IMR-90 (cell line): ENCODE measurements around the gene IFT43. TPM values are rescaled to one million over a fixed set of nuclear protein-coding genes. Genes with fewer than 3 reads are reported as not detected.

Source experiments
- ATAC-seq: fragments of 200-7000 bp; cut with Tn5 transposase; 2 replicates; pipeline ENCODE4 v1.9.1; 2020; ENCODE audit warnings: low read depth, mild to moderate bottlenecking, moderate library complexity
- BruUV-seq: library from RNA; stranded (reverse); fragments of 400-500 nt; replicated peaks from 2 replicates; lab custom pipeline; 2021; lab: Mats Ljungman, UMichigan
- CTCF ChIA-PET: fragments of 300-600 bp; formaldehyde crosslinking; extraction: SDS; loops from one replicate; lab custom pipeline; 2021; ENCODE audit warnings: antibody characterized with exemption; lab: Yijun Ruan, JAX
- POLR2A ChIA-PET: fragments of 300-600 bp; sonication (Branson Sonifier 250); formaldehyde crosslinking; loops from one replicate; lab custom pipeline; 2022; ENCODE audit warnings: antibody characterized with exemption; ENCODE audit not compliant: unreplicated experiment; lab: Charles Lee
- DNase-seq: peaks from one replicate; pipeline ENCODE4 v3.0.0; 2013
- H2AFZ ChIP-seq: replicated peaks from 2 replicates; pipeline ENCODE3; 2013; ENCODE audit warnings: low read length, mild to moderate bottlenecking; ENCODE audit not compliant: poor library complexity
- H2AK5ac ChIP-seq: 2 replicates; pipeline ENCODE4 v1.6.1; 2013; ENCODE audit warnings: low read depth, low read length, inconsistent platforms
- H2AK9ac ChIP-seq: replicated peaks from 2 replicates; pipeline ENCODE3; 2013; ENCODE audit warnings: mild to moderate bottlenecking, low read depth, low read length, moderate library complexity; ENCODE audit not compliant: poor library complexity
- H2BK120ac ChIP-seq: 2 replicates; pipeline ENCODE4 v1.6.1; 2013; ENCODE audit warnings: low read depth, low read length, inconsistent platforms
- H2BK15ac ChIP-seq: 3 replicates; pipeline ENCODE4 v1.6.1; 2013; ENCODE audit warnings: low read depth, low read length, inconsistent platforms
- H2BK20ac ChIP-seq: 2 replicates; pipeline ENCODE4 v1.6.1; 2013; ENCODE audit warnings: low read depth, mild to moderate bottlenecking, inconsistent platforms, low read length, moderate library complexity
- H2BK5ac ChIP-seq: 2 replicates; pipeline ENCODE4 v1.6.1; 2013; ENCODE audit warnings: mild to moderate bottlenecking, low read depth, low read length, inconsistent platforms; ENCODE audit not compliant: poor library complexity, severe bottlenecking
- H3K14ac ChIP-seq: replicated peaks from 2 replicates; pipeline ENCODE4 v1.6.1; 2013; ENCODE audit warnings: low read depth, low read length, inconsistent platforms
- H3K18ac ChIP-seq: 2 replicates; pipeline ENCODE4 v1.6.1; 2013; ENCODE audit warnings: low read depth, low read length, control low read depth
- H3K23ac ChIP-seq: 2 replicates; pipeline ENCODE4 v1.6.1; 2013; ENCODE audit warnings: low read depth, low read length, inconsistent platforms
- H3K27ac ChIP-seq: 2 replicates; pipeline ENCODE4 v1.5.1; 2013; ENCODE audit warnings: mild to moderate bottlenecking, control low read depth, low read length; ENCODE audit not compliant: insufficient read depth
- H3K27me3 ChIP-seq: 2 replicates; pipeline ENCODE4 v1.6.1; 2013; ENCODE audit warnings: low read length; ENCODE audit not compliant: control insufficient read depth, insufficient read depth
- H3K36me3 ChIP-seq: 2 replicates; pipeline ENCODE4 v1.6.1; 2013; ENCODE audit warnings: low read length, mixed read lengths; ENCODE audit not compliant: control insufficient read depth, insufficient read depth
- H3K4ac ChIP-seq: 2 replicates; pipeline ENCODE4 v1.6.1; 2013; ENCODE audit warnings: low read depth, low read length, inconsistent platforms
- H3K4me1 ChIP-seq: 2 replicates; pipeline ENCODE4 v1.6.1; 2013; ENCODE audit warnings: low read length, mixed read lengths; ENCODE audit not compliant: control insufficient read depth, insufficient read depth
- H3K4me2 ChIP-seq: 2 replicates; pipeline ENCODE4 v1.6.1; 2013; ENCODE audit warnings: low read depth, mild to moderate bottlenecking, control low read depth, low read length, moderate library complexity
- H3K4me3 ChIP-seq: 2 replicates; pipeline ENCODE4 v1.5.1; 2013; ENCODE audit warnings: low read depth, mild to moderate bottlenecking, control low read depth, low read length, moderate library complexity; ENCODE audit not compliant: insufficient read depth
- H3K56ac ChIP-seq: 2 replicates; pipeline ENCODE4 v1.6.1; 2013; ENCODE audit warnings: low read length, inconsistent platforms; ENCODE audit not compliant: insufficient read depth; ENCODE audit errors: extremely low read depth
- H3K79me1 ChIP-seq, 2 experiments: 2 replicates each; pipeline ENCODE4 v1.6.1; 2013; ENCODE audit warnings: low read length in 2 of 2, inconsistent platforms in 1 of 2, low read depth in 1 of 2
- H3K9ac ChIP-seq: 2 replicates; pipeline ENCODE4 v1.6.1; 2013; ENCODE audit warnings: low read depth, low read length, control low read depth
- H3K9me1 ChIP-seq: 2 replicates; pipeline ENCODE4 v1.6.1; 2013; ENCODE audit warnings: low read length, inconsistent platforms; ENCODE audit not compliant: insufficient read depth
- H3K9me3 ChIP-seq: 2 replicates; pipeline ENCODE4 v1.6.1; 2013; ENCODE audit warnings: low read length; ENCODE audit not compliant: control insufficient read depth, insufficient read depth
- H4K20me1 ChIP-seq: 2 replicates; pipeline ENCODE4 v1.6.1; 2013; ENCODE audit warnings: low read length, inconsistent platforms; ENCODE audit not compliant: insufficient read depth
- H4K5ac ChIP-seq: 2 replicates; pipeline ENCODE4 v1.6.1; 2013; ENCODE audit warnings: mild to moderate bottlenecking, low read depth, low read length, control low read depth
- H4K8ac ChIP-seq, 2 experiments: 2 replicates each; pipeline ENCODE4 v1.6.1; 2013; ENCODE audit warnings: low read depth in 2 of 2, low read length in 2 of 2, control low read depth in 1 of 2, inconsistent platforms in 1 of 2
- H4K91ac ChIP-seq: 2 replicates; pipeline ENCODE4 v1.6.1; 2013; ENCODE audit warnings: low read depth, low read length, inconsistent platforms; ENCODE audit not compliant: insufficient read depth
- CEBPB ChIP-seq: IDR thresholded peaks from 2 replicates; pipeline ENCODE4 v1.6.1; 2012; ENCODE audit warnings: low read depth, low read length, improper control_type of control experiment
- CHD1 ChIP-seq: IDR thresholded peaks from 2 replicates; pipeline ENCODE4 v1.6.1; 2012; ENCODE audit warnings: low read depth, low read length, improper control_type of control experiment
- FOS ChIP-seq: fragments of 150-350 bp; IDR thresholded peaks from 2 replicates; pipeline ENCODE4 v1.6.1; 2016; ENCODE audit warnings: low read depth, low read length
- MAZ ChIP-seq: IDR thresholded peaks from 2 replicates; pipeline ENCODE4 v1.6.1; 2012; ENCODE audit warnings: low read depth, mild to moderate bottlenecking, low read length, improper control_type of control experiment, moderate library complexity, borderline replicate concordance
- NFE2L2 ChIP-seq: fragments of 150-350 bp; IDR thresholded peaks from 2 replicates; pipeline ENCODE4 v1.6.1; 2016; ENCODE audit warnings: low read depth, mild to moderate bottlenecking, low read length
- RAD21 ChIP-seq: IDR thresholded peaks from 2 replicates; pipeline ENCODE4 v1.6.1; 2012; ENCODE audit warnings: low read length, improper control_type of control experiment
- RCOR1 ChIP-seq: IDR thresholded peaks from 2 replicates; pipeline ENCODE4 v1.6.1; 2012; ENCODE audit warnings: mild to moderate bottlenecking, low read length, improper control_type of control experiment; ENCODE audit not compliant: insufficient replicate concordance
- SMC3 ChIP-seq: fragments of 150-350 bp; IDR thresholded peaks from 2 replicates; pipeline ENCODE4 v1.6.1; 2016; ENCODE audit warnings: low read depth, mild to moderate bottlenecking, antibody characterized with exemption, low read length, moderate library complexity
- WGBS, 2 experiments: methylation state at CpG; one replicate each; pipeline versions ENCODE4 v1.1.5 to v1.1.7; 2013; ENCODE audit warnings: missing lambda C conversion rate in 2 of 2; ENCODE audit not compliant: insufficient read length in 1 of 2; ENCODE audit errors: extremely low coverage in 2 of 2; 5-methylcytosine and 5-hydroxymethylcytosine counted together
- dilution Hi-C: fragments of 300-500 bp; cut with HindIII; formaldehyde crosslinking; loops from one replicate; pipeline ENCODE4 v1.14.3; 2018; ENCODE audit warnings: low sequenced_read_pairs; ENCODE audit not compliant: unreplicated experiment
- in situ Hi-C: fragments of 300-500 bp; cut with MboI; formaldehyde crosslinking; loops from 3 replicates; pipeline ENCODE4 v1.14.3; 2019; ENCODE audit warnings: low sequenced_read_pairs, inconsistent platforms, mixed read lengths
- intact Hi-C: fragments of 100-400 bp; cut with micrococcal nuclease; formaldehyde crosslinking; loops from 2 replicates; pipeline ENCODE4 v1.10.0; 2022
- polyA plus RNA-seq, 3 experiments: library from polyadenylated mRNA; depleted of rRNA; stranded (reverse); fragments of >200 nt; gene quantifications; 2 replicates each; pipeline ENCODE4 v1.2.3, GENCODE V29; 2012; ENCODE audit warnings: low replicate concordance in 1 of 3
- total RNA-seq: library from RNA; depleted of rRNA; stranded (reverse); fragments of >200 nt; gene quantifications from 2 replicates; pipeline ENCODE4 v1.2.3, GENCODE V29; 2012
- TF ChIP-seq, protein P1 (sequence below): fragments of 150-350 bp; IDR thresholded peaks from 2 replicates; pipeline ENCODE4 v1.6.1; 2016; ENCODE audit warnings: low read depth, mild to moderate bottlenecking, low read length, moderate library complexity, borderline replicate concordance
- TF ChIP-seq, protein P2 (sequence below): fragments of 150-350 bp; IDR thresholded peaks from 2 replicates; pipeline ENCODE4 v1.6.1; 2017; ENCODE audit warnings: mild to moderate bottlenecking, antibody characterized with exemption, low read length, low read depth
- TF ChIP-seq, protein P3 (sequence below): conservative IDR thresholded peaks from 2 replicates; pipeline ENCODE4 v1.5.1; 2012; ENCODE audit warnings: mild to moderate bottlenecking, low read depth, low read length, improper control_type of control experiment

The IFT43 gene
- total and polyA plus RNA-seq, 2 of the 4 experiments (the other 2 are of a cell fraction): 41.4 to 43.2 TPM

DNA sequence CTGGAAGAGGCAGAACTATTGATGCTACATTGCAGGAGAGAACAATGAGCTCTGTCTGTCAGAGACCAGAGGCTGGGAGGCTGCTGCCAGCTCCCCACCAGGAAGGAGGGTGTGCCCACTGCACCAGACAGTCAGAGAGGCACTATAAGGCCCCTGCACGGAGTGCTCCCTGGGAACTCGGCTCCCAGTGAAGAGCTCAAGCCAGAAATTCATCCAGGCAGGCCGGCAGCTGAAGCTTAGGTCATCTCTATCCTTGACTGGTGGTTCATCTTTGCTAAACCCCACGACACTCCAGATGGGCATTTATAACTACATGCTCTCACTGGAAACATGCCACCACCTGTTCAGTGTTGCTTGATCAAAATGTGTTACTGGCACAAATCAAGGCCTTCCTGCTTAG is 101.1 kb downstream of the IFT43 start:
- Histone ChIP-seq H4K20me1 (no peaks in the 10 kb centered on the region), H3K4ac (no peak overlapping the region), H3K4me1 (peaks cover 2% of the 10 kb centered on the region; the same call in 1 of the 2 replicates), H3K56ac (no peak overlapping the region), H2AK9ac (no peak overlapping the region), H3K9me1 (no peaks in the 10 kb centered on the region), H3K79me1 (no peaks in the 10 kb centered on the region), H3K36me3 (peaks cover 5% of the 10 kb centered on the region; the same call in 1 of the 2 replicates), H2AFZ (no peak overlapping the region), H3K9ac (no peak overlapping the region), H3K14ac (no peak overlapping the region), H2BK120ac (no peak overlapping the region), H3K4me2 (no peak overlapping the region), H3K4me3 (no peak overlapping the region), H2BK20ac (no peak overlapping the region), H2BK15ac (no peak overlapping the region), H3K18ac (no peak overlapping the region), H4K5ac (no peak overlapping the region), H4K8ac (no peak overlapping the region), H3K23ac (no peak overlapping the region; the same call in 1 of the 2 replicates), H3K27me3 (peaks cover 23% of the 10 kb centered on the region), H3K9me3 (no peaks in the 10 kb centered on the region), H3K27ac (no peak overlapping the region), H2AK5ac (no peak overlapping the region), H4K91ac (no peak overlapping the region), H2BK5ac (no peak overlapping the region)
- ChIA-PET CTCF (no interaction called here), POLR2A (no interaction called here)
- TF ChIP-seq RCOR1 (no peak), MAZ (no peak), NFE2L2 (no peak), CEBPB (no peak), RAD21 (no peak), CHD1 (no peak), FOS (no peak), SMC3 (no peak)
- TF ChIP-seq, protein P1, sequence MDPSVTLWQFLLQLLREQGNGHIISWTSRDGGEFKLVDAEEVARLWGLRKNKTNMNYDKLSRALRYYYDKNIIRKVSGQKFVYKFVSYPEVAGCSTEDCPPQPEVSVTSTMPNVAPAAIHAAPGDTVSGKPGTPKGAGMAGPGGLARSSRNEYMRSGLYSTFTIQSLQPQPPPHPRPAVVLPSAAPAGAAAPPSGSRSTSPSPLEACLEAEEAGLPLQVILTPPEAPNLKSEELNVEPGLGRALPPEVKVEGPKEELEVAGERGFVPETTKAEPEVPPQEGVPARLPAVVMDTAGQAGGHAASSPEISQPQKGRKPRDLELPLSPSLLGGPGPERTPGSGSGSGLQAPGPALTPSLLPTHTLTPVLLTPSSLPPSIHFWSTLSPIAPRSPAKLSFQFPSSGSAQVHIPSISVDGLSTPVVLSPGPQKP: no peak
- TF ChIP-seq, protein P2, sequence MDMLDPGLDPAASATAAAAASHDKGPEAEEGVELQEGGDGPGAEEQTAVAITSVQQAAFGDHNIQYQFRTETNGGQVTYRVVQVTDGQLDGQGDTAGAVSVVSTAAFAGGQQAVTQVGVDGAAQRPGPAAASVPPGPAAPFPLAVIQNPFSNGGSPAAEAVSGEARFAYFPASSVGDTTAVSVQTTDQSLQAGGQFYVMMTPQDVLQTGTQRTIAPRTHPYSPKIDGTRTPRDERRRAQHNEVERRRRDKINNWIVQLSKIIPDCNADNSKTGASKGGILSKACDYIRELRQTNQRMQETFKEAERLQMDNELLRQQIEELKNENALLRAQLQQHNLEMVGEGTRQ: no peak
- TF ChIP-seq, protein P3, sequence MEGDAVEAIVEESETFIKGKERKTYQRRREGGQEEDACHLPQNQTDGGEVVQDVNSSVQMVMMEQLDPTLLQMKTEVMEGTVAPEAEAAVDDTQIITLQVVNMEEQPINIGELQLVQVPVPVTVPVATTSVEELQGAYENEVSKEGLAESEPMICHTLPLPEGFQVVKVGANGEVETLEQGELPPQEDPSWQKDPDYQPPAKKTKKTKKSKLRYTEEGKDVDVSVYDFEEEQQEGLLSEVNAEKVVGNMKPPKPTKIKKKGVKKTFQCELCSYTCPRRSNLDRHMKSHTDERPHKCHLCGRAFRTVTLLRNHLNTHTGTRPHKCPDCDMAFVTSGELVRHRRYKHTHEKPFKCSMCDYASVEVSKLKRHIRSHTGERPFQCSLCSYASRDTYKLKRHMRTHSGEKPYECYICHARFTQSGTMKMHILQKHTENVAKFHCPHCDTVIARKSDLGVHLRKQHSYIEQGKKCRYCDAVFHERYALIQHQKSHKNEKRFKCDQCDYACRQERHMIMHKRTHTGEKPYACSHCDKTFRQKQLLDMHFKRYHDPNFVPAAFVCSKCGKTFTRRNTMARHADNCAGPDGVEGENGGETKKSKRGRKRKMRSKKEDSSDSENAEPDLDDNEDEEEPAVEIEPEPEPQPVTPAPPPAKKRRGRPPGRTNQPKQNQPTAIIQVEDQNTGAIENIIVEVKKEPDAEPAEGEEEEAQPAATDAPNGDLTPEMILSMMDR: no peak
- 62% methylated on average over 3 of the region's 4 CpGs; no CpG with 5 or more reads in 1 of the 2 experiments for WGBS, 2 experiments
- intact Hi-C loops: no loop called here
- ATAC-seq (no peak), DNase-seq (no peak)
- dilution Hi-C loops: no loop called here
- BruUV-seq: no TSS peak
- in situ Hi-C loops: no loop called here
